Cerebellar nuclear complex (tissue), 1 donor: ENCODE measurements around the gene EPYC.

Experiments
- DNase-seq, 2 experiments: peaks; one replicate each; lab custom pipeline; 2025; lab: John Stamatoyannopoulos, UW

Gene EPYC

DNA sequence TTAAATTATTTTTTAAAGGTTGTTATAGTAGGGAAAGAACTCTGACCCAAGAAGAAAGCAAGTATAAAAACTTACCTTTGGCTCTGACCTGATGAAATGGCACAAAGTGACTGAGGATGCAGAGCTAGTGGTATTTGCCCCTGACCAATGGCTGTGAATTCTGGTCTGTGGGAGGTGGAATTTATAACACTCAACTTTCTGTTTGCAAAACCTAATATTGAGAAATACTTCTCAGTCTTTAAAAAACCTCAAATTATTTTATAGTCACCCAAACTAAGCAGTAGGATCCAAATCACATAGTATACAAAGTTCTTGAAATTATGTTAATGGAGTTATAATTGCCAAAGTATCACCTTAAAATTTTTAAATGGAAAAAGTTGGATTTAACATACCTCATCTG lies at the start of gene EPYC:
Gene EPYC (minus strand): TSS at position 101 of the 400 bp plus-strand sequence. CDS start 2,407 bp downstream, outside the sequence.
- no peak for DNase-seq

- DNase-seq, result no peak
These were observed 49.4 kb upstream of the EPYC start for GRCh38 chr12:91053951-91054715.

DNA sequence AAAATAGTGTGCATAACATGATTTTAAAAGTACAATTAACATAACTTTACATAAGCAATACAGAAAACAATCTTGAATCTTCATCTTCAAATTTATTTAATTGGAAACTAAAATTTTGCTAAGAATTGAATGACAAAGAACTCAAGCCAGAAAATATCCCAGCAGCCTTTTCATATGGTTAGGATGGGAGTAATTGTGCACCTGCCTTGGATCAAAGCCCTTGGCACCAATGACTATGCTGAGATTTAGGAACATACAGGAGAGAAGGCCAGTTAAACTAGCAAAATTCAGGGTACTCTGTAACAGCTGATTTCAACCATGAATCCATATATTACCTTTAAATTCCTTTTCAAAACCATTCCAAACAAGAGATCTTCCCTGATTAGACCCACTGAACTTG lies 47.3 kb upstream of the EPYC start:
- no peak for DNase-seq

GRCh38 chr12:91044586-91044985 lies 39.8 kb upstream of the EPYC start:
- DNase-seq, result no peak

DNA sequence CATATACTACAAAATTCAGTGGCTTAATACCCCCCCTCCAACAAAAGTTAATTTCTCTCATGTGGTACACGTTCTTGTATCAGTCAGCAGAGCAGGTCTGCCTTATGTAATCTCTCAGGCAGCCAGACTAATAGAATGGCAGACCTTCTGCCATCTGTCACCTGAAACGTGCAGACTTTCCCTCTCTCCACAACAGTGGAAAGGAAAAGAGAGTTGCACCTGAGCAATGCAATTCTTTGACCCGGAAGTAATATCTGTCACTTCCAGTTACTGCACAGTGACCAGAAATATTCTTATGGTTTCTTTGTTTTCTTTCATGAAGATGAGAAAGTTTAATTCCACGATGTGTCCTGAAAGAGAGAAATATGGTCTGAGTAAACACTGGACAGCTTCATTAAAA lies 38.6 kb upstream of the EPYC start:
- peak; percentile 4 to 37 for DNase-seq

- no peak for DNase-seq
These were observed 35.5 kb upstream of the EPYC start for GRCh38 chr12:91040096-91040755.

DNA sequence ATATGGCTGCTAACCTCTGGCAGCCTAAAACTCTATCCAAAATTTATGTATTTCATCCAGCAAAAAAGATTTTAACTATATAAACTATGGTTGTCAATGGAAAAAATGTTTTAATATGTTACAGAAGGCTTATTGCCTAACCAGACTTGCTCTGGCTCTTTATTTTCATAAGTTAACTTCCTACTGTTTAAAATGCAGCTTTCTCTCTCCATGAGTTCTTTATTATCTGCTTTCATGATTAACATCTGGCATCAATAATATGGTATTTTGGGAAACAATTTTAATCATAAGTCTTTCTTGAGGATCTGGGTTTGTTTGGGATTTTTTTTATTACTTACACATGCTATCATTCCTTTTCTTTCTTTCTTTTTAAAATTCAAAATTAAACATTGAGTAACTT lies 32.5 kb upstream of the EPYC start:
- DNase-seq, result no peak

DNA sequence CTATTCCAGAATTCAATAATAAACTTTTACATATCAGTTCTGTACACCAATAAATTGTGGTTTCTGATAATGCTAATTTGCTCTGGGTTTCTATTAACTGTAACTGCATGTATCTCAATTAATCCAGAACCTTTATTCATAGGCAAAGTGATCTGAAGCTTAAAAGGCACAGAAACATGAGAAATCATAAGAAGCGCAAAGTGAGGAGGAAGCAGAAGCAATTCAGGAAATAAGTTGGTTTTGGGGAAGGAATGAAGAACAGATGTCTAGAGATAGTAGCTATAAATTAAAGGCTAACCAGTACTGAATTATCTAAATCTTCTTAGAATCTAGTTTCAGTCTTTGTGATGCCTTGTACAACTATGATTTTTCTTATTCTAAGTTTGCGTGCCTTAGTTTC lies 28.5 kb upstream of the EPYC start:
- DNase-seq, result no peak

GRCh38 chr12:91023326-91024004 lies 18.7 kb upstream of the EPYC start:
- DNase-seq, result no peak

GRCh38 chr12:91021076-91021475 lies 16.3 kb upstream of the EPYC start:
- no peak for DNase-seq

DNA sequence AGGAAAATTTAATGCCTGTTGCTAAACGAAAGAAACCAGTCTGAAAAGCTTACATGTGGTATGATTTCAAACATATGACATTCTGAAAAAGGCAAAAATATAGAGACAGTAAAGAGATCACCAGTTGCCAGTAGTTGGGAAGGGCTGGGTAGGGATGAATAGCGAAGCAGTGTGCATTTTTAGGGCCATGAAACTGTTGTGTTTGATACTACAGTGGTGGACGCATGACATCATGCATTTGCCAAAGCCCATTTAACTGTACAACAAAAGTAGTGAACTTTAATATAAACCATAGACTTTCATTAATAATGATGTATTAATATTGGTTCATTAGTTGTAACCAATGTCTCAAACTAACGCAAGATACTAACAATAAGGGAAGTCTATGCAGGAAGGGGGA lies 14.7 kb upstream of the EPYC start:
- no peak for DNase-seq

DNA sequence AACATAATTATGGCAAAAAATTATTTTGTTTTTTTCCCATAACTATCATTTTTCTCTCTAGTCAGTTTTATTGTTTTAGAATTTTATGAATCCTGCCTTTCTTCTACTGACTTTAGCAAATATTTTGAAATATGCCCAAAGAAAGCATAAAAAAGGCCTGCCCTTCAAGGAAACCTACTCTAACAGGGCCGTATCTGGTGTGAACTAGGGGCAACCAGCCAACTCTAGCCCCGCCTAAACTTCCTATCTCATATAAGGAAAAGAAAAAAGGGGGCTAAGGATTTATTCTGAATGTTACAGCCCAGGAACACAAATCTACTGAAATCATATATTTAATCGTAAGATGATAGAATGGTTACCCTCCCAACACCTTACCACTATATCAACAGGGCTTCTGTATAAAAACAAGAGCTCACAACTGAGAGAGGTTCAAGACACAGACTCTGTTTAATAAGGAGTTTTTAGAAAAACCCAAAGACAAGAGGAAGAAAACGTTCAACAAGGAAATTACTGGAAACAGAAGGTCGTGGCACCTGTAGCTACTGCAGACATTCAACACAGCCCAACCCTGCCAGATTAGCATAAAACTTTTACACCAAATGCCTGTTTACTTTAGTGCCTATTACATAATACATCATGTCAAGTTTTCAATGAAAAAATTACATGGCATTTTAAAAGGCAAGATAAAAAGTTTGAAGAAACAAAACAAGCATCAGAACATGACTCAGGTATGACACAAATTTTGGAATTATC lies 12.9 kb upstream of the EPYC start:
- DNase-seq, result no peak

DNA sequence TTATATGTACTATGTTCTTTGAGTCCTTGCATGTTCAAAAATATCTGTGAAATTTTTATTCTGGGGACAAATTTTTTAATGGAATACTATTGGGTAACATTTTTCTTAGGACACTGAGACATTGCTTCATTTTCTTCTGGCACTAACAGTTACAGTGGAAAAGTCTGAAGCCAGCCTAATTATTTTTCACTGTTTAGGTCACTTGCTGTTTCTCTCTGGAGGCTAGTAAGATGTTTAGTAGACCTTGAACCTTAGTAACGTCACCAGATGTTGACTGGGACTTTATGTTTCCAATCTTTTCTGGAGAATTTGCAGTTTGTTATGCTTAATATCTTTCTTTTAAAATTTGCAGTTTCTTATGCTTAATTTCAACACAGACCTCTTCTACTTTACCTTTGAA lies 12.3 kb upstream of the EPYC start:
- DNase-seq, result no peak

DNA sequence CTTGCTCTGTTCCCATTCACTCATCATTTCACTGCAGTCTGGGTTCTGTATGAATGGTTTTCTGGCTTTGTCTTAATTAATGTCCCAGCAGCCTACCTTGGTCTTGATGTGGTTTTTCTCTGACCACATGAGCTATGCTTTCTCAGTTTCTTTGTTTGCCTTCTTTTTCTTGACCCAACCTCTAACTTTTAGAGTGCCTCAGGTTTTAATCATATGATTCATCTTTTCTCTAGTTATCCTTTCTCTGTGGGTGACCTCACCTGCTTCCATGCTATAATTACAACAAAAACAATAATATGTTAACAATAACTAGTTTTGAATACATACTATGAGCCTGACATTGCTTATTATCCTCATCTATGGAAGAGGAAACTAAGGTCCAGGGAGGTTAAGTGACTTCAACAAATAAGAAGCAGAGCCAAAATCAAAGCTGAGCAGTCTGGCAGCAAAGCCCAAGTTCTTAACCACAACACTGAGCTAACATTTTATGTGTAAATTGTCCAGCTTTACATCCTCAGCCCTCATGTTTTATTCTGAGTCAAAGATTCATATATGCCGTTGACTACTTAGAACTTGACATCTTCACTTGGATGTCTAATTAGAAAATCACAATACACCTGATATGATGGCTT lies 4.7 kb upstream of the EPYC start:
- DNase-seq, result no peak

GRCh38 chr12:91007531-91008290 lies 2.9 kb upstream of the EPYC start:
- DNase-seq, result no peak

DNA sequence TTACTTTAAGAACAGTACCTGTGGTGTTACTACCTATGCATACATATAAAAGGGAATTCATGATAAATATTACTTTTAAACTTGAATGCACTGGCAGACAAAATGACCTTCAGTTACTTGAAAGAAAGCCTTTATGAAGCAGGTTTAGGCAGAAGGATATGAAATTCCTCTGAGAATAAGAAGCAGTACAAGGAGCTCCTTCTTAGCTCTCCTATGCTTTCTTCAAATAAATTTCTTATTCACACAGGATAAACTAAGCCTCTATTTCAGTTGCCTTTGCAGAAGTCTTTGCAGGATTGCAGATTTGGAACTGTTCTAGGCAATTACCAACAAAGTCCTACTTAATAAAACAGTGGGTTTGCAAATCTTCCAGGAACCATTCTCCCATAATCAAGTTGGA lies 1.0 kb downstream of the EPYC start:
- no peak for DNase-seq

DNA sequence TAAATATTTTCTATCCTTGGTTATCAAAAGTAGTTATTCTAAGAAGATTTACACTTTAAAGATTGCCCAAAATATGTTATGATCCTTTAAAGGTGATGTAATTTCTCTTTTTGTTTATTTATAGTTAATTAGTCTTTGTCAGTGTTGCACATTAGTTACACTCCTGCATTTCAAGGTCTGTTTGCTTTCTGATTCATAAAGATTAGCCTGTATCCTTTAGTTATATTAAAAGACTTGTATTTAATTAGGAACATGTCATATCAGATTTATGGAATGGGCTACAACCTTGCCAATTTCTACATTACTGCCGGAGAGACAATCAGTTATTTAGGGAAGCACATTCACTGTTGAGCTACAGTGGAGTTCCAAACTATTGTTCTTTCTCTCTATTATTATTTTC lies 3.5 kb downstream of the EPYC start:
- DNase-seq, result no peak

GRCh38 chr12:90999966-91000365 lies 4.8 kb downstream of the EPYC start:
- DNase-seq, result no peak

GRCh38 chr12:90999527-90999926 lies 5.2 kb downstream of the EPYC start:
- no peak for DNase-seq

- no peak for DNase-seq
These were observed 9.8 kb downstream of the EPYC start for GRCh38 chr12:90995010-90995409.

GRCh38 chr12:90991952-90992465 lies 12.8 kb downstream of the EPYC start:
- no peak for DNase-seq
